Skeletal muscle tissue (tissue), 4 donors: ENCODE results near the gene PIK3AP1. TPM values are rescaled to one million over a fixed set of nuclear protein-coding genes. Genes with fewer than 3 reads are reported as not detected.
A peak's percentile ranks its signal among the peaks of the same experiment; 100 is the strongest.
"Not testable (repeated sequence)": the region's sequence is repeated elsewhere in the genome, so short reads cannot be mapped to it uniquely, and the experiment has no call there.

ENCODE experiments used
- H3K27ac ChIP-seq: one replicate; pipeline ENCODE4 v1.7.0; 2013; ENCODE audit warnings: mild to moderate bottlenecking, low read depth, low read length, inconsistent platforms
- H3K27me3 ChIP-seq, 3 donors: one replicate each; pipeline ENCODE4 v1.7.0; 2013; ENCODE audit warnings: low read length in 3 of 3; ENCODE audit not compliant: control insufficient read depth in 3 of 3, insufficient read depth in 3 of 3
- H3K36me3 ChIP-seq, 3 donors: one replicate each; pipeline ENCODE4 v1.7.0; 2013; ENCODE audit warnings: low read length in 3 of 3; ENCODE audit not compliant: control insufficient read depth in 3 of 3, insufficient read depth in 3 of 3
- H3K4me1 ChIP-seq, 3 donors: one replicate each; pipeline ENCODE4 v1.7.0; 2013; ENCODE audit warnings: low read length in 3 of 3, mild to moderate bottlenecking in 3 of 3; ENCODE audit not compliant: control insufficient read depth in 3 of 3, insufficient read depth in 3 of 3
- H3K4me3 ChIP-seq, 3 donors: one replicate each; pipeline ENCODE4 v1.7.0; 2013; ENCODE audit warnings: low read length in 3 of 3
- H3K9ac ChIP-seq, 3 donors: one replicate each; pipeline ENCODE4 v1.7.0; 2013; ENCODE audit warnings: low read length in 3 of 3, mild to moderate bottlenecking in 3 of 3, moderate library complexity in 2 of 3, low read depth in 1 of 3
- H3K9me3 ChIP-seq, 3 donors: one replicate each; pipeline ENCODE4 v1.7.0; 2013; ENCODE audit warnings: low read length in 3 of 3; ENCODE audit not compliant: control insufficient read depth in 3 of 3
- total RNA-seq: library from RNA; depleted of rRNA; stranded (reverse); fragments of >200 nt; gene quantifications from one replicate; pipeline ENCODE4 v1.2.3, GENCODE V29; 2014
- donor health status: Osteomylitis.

PIK3AP1 gene
- total RNA-seq, 1 donor from 2014 or later = 6.3 TPM

DNA sequence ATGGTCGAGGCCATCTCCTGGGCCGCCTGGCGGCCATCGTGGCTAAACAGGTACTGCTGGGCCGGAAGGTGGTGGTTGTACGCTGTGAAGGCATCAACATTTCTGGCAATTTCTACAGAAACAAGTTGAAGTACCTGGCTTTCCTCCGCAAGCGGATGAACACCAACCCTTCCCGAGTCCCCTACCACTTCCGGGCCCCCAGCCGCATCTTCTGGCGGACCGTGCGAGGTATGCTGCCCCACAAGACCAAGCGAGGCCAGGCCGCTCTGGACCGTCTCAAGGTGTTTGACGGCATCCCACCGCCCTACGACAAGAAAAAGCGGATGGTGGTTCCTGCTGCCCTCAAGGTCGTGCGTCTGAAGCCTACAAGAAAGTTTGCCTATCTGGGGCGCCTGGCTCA is 30.0 kb upstream of the PIK3AP1 start:
- not testable (repeated sequence) for H3K27me3 ChIP-seq, H3K9me3 ChIP-seq, H3K9ac ChIP-seq

GRCh38 chr10:96747734-96748550 is 27.6 kb upstream of the PIK3AP1 start:
- no peak overlapping the region for H3K4me3 ChIP-seq
- H3K27ac ChIP-seq = no peak overlapping the region

More for the DNA sequence above, 30.0 kb upstream of the PIK3AP1 start:
- not testable (repeated sequence) for H3K4me1 ChIP-seq, H3K27ac ChIP-seq, H3K36me3 ChIP-seq, H3K4me3 ChIP-seq

DNA sequence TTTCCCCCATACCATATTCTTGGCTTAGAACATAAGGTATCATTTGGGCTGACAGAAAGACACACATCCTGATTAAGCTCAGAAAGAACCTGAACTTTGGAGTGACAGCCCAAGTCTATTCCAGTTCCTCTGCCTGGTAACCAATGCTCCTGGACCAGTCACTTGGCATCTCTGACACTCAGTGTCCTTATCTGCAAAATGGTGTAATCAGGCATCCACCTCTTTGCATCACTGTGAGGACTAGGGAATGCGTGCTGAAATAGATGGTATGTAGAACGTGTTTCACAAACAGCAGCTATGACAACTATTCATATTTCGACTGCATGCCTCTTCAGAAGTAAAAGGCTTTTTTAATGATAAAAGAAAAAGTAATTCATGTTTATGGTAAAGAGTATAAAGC is 26.2 kb upstream of the PIK3AP1 start:
- Histone ChIP-seq H3K9ac (no peak overlapping the region), H3K36me3 (no peaks in the 10 kb centered on the region), H3K4me3 (no peak overlapping the region), H3K27ac (no peak overlapping the region), H3K4me1 (no peaks in the 10 kb centered on the region), H3K9me3 (no peaks in the 10 kb centered on the region), H3K27me3 (no peaks in the 10 kb centered on the region)

More at GRCh38 chr10:96747734-96748550, 27.6 kb upstream of the PIK3AP1 start:
- no peaks in the 10 kb centered on the region for H3K27me3 ChIP-seq
- H3K4me1 ChIP-seq = no peaks in the 10 kb centered on the region
- no peaks in the 10 kb centered on the region for H3K9me3 ChIP-seq
- no peak overlapping the region for H3K9ac ChIP-seq
- no peaks in the 10 kb centered on the region for H3K36me3 ChIP-seq

DNA sequence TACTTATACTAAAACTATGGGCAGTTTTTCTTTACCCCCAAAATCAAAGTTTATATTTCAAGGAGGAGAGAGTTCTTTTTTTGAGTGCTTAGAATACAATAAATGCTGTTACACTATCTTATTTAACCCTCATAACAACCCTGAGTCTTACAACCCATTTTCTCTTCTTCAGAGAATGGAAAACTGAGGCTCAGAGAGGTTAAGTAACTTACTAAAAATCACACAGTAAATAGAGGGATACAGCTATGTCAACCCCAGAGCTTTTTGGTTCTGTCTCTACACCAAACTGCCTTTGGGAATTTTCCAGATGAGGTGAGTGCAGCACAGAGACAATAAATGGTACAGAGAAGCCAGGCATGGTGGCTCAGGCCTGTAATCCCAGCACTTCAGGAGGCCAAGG is 25.6 kb upstream of the PIK3AP1 start:
- no peak overlapping the region for H3K27ac ChIP-seq
- H3K9me3 ChIP-seq = no peaks in the 10 kb centered on the region
- H3K4me1 ChIP-seq = no peaks in the 10 kb centered on the region
- no peaks in the 10 kb centered on the region for H3K36me3 ChIP-seq
- H3K27me3 ChIP-seq = no peaks in the 10 kb centered on the region
- H3K9ac ChIP-seq = no peak overlapping the region
- no peak overlapping the region for H3K4me3 ChIP-seq

DNA sequence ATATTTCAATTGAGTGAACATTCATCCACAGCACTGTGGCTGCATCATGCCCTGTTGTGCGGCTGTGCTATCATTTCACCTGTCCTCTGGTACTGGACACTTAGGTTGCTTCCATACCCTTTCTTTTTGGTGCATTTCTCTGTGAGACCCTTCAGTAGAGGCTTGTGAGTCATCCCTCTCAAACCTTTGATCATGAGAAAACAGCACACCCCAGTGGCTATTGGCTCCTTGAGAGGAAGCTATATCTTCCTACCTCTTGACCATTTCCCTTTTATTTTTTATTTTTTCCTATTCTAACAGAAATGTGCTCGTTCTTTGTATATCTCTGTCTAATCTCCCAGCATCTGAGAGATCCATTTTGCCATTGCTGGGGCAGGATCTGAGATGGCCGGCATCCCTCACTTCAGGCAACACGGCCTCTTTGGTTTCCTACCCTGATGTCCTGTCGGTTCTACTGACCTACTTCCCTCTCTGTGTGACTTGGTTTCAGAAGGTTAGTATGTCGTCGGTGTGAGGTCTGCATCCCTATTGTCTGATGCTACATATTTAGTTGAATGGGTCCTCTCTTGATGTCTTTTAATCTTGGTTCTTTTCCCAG is 23.8 kb upstream of the PIK3AP1 start:
- no peak overlapping the region for H3K4me3 ChIP-seq
- H3K4me1 ChIP-seq = no peaks in the 10 kb centered on the region
- H3K9ac ChIP-seq = no peak overlapping the region
- no peak overlapping the region for H3K27ac ChIP-seq
- no peaks in the 10 kb centered on the region for H3K27me3 ChIP-seq
- H3K9me3 ChIP-seq = no peaks in the 10 kb centered on the region
- no peaks in the 10 kb centered on the region for H3K36me3 ChIP-seq

DNA sequence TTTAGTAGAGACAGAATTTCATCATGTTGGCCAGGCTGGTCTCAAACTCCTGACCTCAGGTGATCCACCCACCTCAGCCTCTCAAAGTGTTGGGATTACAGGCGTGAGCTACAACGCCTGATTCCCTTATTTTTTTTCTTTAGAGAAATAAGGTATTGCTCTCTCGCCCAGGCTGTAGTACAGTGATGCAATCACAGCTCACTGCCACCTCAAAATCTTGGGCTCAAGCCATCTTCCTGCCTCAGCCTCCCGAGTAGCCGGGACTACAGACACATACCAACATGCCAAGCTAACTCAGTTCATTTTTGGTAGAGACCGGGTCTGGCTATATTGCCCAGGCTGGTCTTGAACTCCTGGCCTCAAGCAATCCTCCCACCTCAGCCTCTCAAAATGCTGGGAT is 21.2 kb upstream of the PIK3AP1 start:
- H3K27ac ChIP-seq, H3K4me1 ChIP-seq, H3K9me3 ChIP-seq, H3K4me3 ChIP-seq, H3K27me3 ChIP-seq, H3K9ac ChIP-seq, H3K36me3 ChIP-seq: not testable (repeated sequence)

- H3K4me3 ChIP-seq = no peak overlapping the region
- no peak overlapping the region for H3K9ac ChIP-seq
- H3K36me3 ChIP-seq = no peaks in the 10 kb centered on the region
- no peaks in the 10 kb centered on the region for H3K4me1 ChIP-seq
- no peaks in the 10 kb centered on the region for H3K27me3 ChIP-seq
- no peaks in the 10 kb centered on the region for H3K9me3 ChIP-seq
- H3K27ac ChIP-seq = peak overlapping the region; percentile 19
These were observed 20.4 kb upstream of the PIK3AP1 start for GRCh38 chr10:96740579-96741281.

DNA sequence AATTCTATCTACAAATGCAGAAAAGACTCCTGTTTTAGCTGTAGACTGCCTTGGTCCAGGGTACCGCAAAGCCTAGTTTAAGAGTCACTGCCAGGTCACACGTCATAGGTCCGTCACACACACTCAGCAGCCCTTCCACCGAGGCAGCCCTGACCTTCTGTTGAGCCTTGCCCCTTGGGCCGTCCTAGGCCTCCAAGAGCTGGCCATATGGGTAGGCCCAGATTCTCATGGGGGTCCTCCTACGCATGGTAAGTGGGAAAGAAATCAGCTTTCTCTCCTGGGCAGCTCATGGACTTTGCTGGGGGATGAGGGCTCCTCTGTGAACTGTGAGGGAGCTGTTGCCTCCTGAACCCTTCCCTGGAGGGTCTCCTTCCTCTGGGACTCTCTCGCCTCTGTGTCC is 19.8 kb upstream of the PIK3AP1 start:
- no peaks in the 10 kb centered on the region for H3K9me3 ChIP-seq
- H3K27me3 ChIP-seq = no peaks in the 10 kb centered on the region
- no peaks in the 10 kb centered on the region for H3K36me3 ChIP-seq
- no peaks in the 10 kb centered on the region for H3K4me1 ChIP-seq
- H3K27ac ChIP-seq = peak overlapping the region; percentile 19
- no peak overlapping the region for H3K9ac ChIP-seq
- H3K4me3 ChIP-seq = no peak overlapping the region

DNA sequence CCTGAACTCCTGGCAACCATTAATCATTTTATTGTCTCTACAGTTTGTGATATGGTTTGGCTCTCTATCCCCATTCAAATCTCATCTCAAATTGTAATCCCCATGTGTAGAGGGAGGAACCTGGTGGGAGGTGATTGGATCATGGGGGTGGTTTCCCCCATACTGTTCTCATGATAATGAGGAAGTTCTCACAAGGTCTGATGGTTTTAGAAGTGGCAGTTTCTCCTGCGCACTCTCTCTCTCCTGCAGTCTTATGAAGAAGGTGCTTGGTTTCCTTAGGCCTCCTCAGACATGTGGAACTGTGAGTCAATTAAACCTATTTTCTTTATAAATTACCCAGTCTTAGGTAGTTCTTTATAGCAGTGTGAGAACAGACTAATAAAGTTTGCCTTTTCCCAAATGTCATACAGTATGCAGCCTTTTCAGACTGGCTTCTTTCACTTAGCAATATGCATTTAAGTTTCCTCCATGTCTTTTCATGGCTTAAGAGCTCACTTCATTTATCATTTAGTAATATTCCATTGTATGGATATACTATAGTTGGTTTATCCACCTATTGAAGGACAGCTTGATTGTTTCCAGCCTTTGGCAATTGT is 17.1 kb upstream of the PIK3AP1 start:
- H3K9ac ChIP-seq, H3K27me3 ChIP-seq, H3K9me3 ChIP-seq, H3K4me1 ChIP-seq, H3K27ac ChIP-seq, H3K4me3 ChIP-seq, H3K36me3 ChIP-seq: not testable (repeated sequence)

- peaks cover 0 to 4% (median 0%) of the 10 kb centered on the region in 3 donors for H3K27me3 ChIP-seq
- H3K9ac ChIP-seq = no peak overlapping the region
- H3K4me3 ChIP-seq = no peak overlapping the region
- peaks cover 8 to 12% (median 11%) of the 10 kb centered on the region in 3 donors for H3K4me1 ChIP-seq
- H3K36me3 ChIP-seq = no peaks in the 10 kb centered on the region
- no peaks in the 10 kb centered on the region for H3K9me3 ChIP-seq
- H3K27ac ChIP-seq = no peak overlapping the region
These were observed 4.3 kb upstream of the PIK3AP1 start for GRCh38 chr10:96724621-96725020.
